NCI-H446 (cell line): ENCODE measurements around the gene CRY1.
"Not testable (repeated sequence)": the region's sequence is repeated elsewhere in the genome, so short reads cannot be mapped to it uniquely, and the experiment has no call there.

Experiments
- DNase-seq, 2 experiments: peaks; one replicate each; lab custom pipeline; 2025; lab: John Stamatoyannopoulos, UW

Gene CRY1

DNA sequence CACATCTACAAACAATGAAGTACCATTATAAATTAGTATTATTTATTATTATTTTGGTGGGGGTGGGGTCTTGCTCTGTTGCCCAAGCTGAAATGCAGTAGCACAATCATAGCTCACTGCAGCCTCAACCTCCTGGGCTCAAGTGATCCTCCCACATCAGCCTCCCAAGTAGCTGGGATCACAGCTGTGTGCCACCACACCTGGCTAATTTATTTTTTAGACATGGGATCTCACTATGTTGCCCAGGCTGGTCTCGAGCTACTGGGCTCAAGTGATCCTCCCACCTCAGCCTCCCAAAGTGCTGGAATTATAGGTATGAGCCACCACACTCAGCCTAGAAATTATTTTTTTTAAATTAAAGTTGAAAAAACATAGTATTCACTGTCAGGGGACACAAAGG, 15.0 kb upstream of the CRY1 start:
- not testable (repeated sequence) for DNase-seq

- no peak for DNase-seq
Observed at GRCh38 chr12:107107381-107107780, 14.0 kb upstream of the CRY1 start.

GRCh38 chr12:107106241-107107025, 13.1 kb upstream of the CRY1 start:
- DNase-seq: no peak

DNA sequence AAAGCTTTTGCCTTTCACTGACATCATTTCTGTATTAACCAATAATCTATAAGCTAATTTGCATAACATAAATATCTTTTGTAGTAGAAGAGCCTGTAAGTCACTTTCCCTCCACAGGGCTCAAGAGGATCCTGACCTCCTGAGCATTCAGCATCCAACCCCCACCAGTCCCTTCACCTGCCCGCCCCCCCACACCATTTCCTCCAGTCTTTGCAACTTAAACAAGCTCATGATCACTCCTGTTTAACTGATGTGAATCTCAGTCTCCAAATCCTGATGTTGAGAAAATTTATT, 12.0 kb upstream of the CRY1 start:
- DNase-seq: no peak

- no peak for DNase-seq
Observed at GRCh38 chr12:107103516-107103915, 10.2 kb upstream of the CRY1 start.

DNA sequence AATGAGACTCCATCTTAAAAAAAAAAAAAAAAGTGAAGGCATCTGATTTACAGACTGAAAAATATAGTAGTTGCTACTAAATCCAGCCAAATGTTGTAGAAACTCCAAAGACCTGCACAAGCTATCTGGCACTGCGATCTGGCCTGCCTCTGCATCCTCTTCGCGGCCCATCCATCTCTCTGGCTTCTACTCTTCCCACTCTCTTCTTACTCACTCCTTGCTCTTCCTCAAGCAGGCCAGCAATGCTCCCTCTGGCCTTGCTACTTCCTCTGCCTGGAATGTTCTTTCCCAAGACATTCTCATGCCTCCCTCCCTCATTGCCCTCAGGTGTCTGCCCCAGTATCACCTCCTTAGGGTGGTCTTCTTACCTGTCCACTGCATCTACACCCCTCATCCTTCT, 9.7 kb upstream of the CRY1 start:
- no peak for DNase-seq

DNA sequence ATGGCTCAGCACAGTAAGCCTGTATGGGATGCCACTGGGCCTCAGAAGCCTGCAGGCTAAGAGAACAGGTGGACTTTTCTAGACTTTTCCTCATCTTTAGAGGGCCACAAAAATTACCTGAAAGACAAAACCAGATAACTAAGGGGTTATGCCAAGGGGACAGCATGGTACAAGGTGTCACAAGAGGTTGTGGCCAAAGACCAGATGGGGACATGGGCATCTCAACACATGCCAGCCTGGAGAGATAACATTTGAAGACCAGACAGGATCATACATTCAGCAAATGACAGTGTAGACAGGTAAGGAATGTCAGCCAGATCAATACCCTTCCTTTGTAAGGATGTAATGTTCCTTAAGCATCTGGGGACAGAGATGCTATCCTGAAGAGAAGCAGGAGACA, 8.9 kb upstream of the CRY1 start:
- no peak for DNase-seq

DNA sequence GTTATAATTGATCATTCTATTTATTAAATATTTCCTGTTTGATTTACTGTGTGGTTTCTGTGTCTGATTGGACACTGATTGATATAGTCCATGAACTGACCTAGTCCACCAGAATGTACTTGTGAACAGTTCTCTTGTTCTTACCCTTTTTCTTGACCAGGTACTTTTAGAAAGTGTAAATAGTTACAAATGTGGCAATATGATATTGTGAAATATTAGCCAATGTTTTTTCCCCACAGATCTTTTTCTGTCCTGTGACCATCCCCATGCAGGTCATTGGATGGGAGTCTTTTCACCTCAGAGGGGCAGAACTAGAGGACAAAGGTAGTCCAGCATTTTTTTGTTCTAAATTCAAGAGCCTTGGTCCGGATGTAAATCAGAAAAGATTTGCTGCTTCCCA, 8.3 kb upstream of the CRY1 start:
- DNase-seq: no peak

GRCh38 chr12:107099917-107100316, 6.6 kb upstream of the CRY1 start:
- DNase-seq: no peak

GRCh38 chr12:107096571-107096970, 3.2 kb upstream of the CRY1 start:
- no peak for DNase-seq

GRCh38 chr12:107094183-107094448, 767 bp upstream of the CRY1 start:
- no peak for DNase-seq

- DNase-seq: peak; percentile 29 to 50
Observed at GRCh38 chr12:107092669-107093416, 506 bp downstream of the CRY1 start.

DNA sequence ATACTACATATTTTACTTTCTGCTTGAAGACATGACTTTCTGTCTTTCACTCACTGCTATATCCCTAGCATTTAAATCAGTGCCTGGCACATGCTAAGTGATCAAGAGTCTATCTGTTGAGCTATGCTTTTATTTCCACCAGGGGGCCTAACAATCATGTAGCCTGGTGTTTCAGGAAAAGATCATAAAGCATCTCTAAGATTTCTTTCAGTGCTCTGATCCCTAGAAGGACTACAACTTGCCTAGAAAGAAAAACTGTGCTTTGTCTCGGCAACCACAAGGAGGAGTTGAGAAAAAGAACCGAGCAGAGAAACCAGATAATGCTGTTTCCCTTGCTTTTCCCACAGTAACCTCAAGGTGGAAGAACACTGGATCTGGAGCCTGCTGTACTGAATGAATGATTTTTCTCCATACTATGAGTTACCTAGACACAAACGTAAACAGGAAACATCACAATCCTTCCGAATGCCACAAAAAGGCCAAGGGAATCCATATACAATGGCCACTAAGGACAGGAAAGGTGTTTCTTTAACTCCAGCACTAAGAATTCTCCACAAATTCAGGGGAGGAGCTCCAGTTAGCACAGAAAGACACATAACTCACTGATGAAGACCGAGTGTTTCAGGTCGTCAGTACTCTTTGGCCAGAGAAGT, 1.2 kb downstream of the CRY1 start:
- DNase-seq: peak; percentile 74 to 78

- DNase-seq: peak; percentile 15 to 32
Observed at GRCh38 chr12:107091381-107091780, 2.0 kb downstream of the CRY1 start.

GRCh38 chr12:107090711-107091110, 2.6 kb downstream of the CRY1 start:
- DNase-seq: no peak

DNA sequence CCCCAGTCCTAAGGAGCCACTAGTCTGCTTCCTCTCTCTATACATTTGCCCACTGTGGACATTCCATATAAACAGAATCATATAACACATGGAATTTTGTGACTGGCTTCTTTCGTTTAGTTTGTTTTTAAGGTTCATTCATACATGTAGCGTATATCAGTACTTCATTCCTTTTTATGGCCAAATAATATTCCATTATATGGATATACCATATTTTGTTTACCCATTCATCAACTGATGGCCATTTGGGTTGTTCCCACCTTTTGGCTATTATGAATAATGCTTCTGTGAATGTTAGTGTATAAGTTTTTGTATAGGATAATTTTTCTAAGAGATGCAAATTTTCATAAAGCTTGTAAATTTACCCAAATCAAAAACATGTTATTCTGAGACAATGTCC, 4.4 kb downstream of the CRY1 start:
- no peak for DNase-seq

DNA sequence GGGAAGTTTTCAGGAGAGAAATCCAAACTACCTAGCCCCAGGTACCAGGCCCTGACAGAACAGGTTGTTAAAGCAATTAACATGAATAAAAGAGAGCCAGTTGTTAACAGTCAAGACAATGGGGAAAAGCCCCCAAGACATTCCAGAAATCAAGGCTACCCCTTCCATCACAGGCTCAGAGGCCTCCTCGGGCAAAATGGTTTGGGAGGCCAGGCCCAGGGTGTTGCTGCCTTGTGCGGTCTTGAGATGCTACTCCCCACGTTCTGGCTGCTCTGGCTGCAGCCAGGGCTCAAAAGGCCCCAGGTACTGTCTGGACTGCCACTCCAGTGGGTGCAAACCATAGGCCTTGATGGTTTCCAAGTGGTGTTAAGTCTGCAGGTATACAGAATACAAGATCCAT, 7.0 kb downstream of the CRY1 start:
- DNase-seq: no peak

- DNase-seq: no peak
Observed at GRCh38 chr12:107081778-107082177, 11.6 kb downstream of the CRY1 start.

GRCh38 chr12:107080299-107080698, 13.1 kb downstream of the CRY1 start:
- DNase-seq: no peak

GRCh38 chr12:107079172-107080011, 14.0 kb downstream of the CRY1 start:
- no peak for DNase-seq

DNA sequence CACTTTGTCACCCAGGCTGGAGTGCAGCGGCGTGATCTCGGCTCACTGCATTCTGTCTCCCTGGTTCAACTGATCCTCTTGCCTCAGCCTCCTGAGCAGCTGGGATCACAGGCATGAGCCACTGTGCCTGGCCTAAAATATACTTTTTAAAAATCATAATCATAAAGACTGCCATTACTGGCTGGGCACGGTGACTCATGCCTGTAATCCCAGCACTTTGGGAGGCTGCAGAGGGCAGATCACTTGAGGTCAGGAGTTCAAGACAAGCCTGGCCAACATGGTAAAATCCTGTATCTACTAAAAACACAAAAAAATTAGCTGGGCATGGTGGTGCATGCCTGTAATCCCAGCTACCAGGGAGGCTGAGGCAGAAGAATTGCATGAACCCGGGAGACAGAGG, 20.1 kb downstream of the CRY1 start:
- not testable (repeated sequence) for DNase-seq

- DNase-seq: no peak
Observed at GRCh38 chr12:107066691-107067090, 26.7 kb downstream of the CRY1 start.

GRCh38 chr12:107064687-107065086, 28.7 kb downstream of the CRY1 start:
- DNase-seq: no peak
